GM21423 (cell line): ENCODE measurements around the gene GLI1.
"Not testable (repeated sequence)": the region's sequence is repeated elsewhere in the genome, so short reads cannot be mapped to it uniquely, and the experiment has no call there.

Experiments
- ATAC-seq: cut with Tn5 transposase; IDR thresholded peaks from one replicate; pipeline ENCODE4 v1.9.1; 2021; ENCODE audit warnings: mild to moderate bottlenecking, moderate library complexity; ENCODE audit not compliant: unreplicated experiment

The GLI1 gene

GRCh38 chr12:57459750-57460467, at the start of gene GLI1:
Gene GLI1, plus strand, starts transcription at chr12:57459785. Its CDS starts 3,907 bp downstream, at chr12:57463692.
- ATAC-seq = no peak

GRCh38 chr12:57410534-57410933, 49.1 kb upstream of the GLI1 start:
- ATAC-seq = no peak

GRCh38 chr12:57414160-57414559, 45.4 kb upstream of the GLI1 start:
- not testable (repeated sequence) for ATAC-seq

- ATAC-seq = no peak
Measured at GRCh38 chr12:57415088-57415487, 44.5 kb upstream of the GLI1 start.

- no peak for ATAC-seq
Measured at GRCh38 chr12:57416039-57416996, 43.3 kb upstream of the GLI1 start.

- ATAC-seq = no peak
Measured at GRCh38 chr12:57418255-57418654, 41.3 kb upstream of the GLI1 start.

GRCh38 chr12:57419495-57419894, 40.1 kb upstream of the GLI1 start:
- ATAC-seq = no peak

- ATAC-seq = no peak
Measured at GRCh38 chr12:57420482-57420881, 39.1 kb upstream of the GLI1 start.

- ATAC-seq = not testable (repeated sequence)
Measured at GRCh38 chr12:57426948-57427347, 32.6 kb upstream of the GLI1 start.

- ATAC-seq = no peak
Measured at GRCh38 chr12:57428965-57429364, 30.6 kb upstream of the GLI1 start.

- ATAC-seq = no peak
Measured at GRCh38 chr12:57429473-57430111, 30.0 kb upstream of the GLI1 start.

GRCh38 chr12:57430112-57430930, 29.3 kb upstream of the GLI1 start:
- ATAC-seq = peak; percentile 52

GRCh38 chr12:57430931-57431566, 28.5 kb upstream of the GLI1 start, which contains the start of gene R3HDM2:
Gene R3HDM2, minus strand, starts transcription at chr12:57431043. Its CDS starts 120,615 bp downstream, at chr12:57310428.
- peak; percentile 95 for ATAC-seq

- no peak for ATAC-seq
Measured at GRCh38 chr12:57431654-57432188, 27.9 kb upstream of the GLI1 start.

- ATAC-seq = no peak
Measured at GRCh38 chr12:57433370-57433769, 26.2 kb upstream of the GLI1 start.

GRCh38 chr12:57434517-57435223, 24.9 kb upstream of the GLI1 start, which contains the start of gene INHBC:
Gene INHBC, plus strand, starts transcription at chr12:57434784. Its CDS starts 103 bp downstream, at chr12:57434887.
- ATAC-seq = no peak

GRCh38 chr12:57435293-57435692, 24.3 kb upstream of the GLI1 start:
- ATAC-seq = no peak

GRCh38 chr12:57438400-57438799, 21.2 kb upstream of the GLI1 start:
- ATAC-seq = no peak

- no peak for ATAC-seq
Measured at GRCh38 chr12:57439762-57440266, 19.8 kb upstream of the GLI1 start.
